ENCODE results near the gene PRTN3. TPM values are rescaled to one million over a fixed set of nuclear protein-coding genes. Genes with fewer than 3 reads are reported as not detected.

PRTN3 gene, protein sequence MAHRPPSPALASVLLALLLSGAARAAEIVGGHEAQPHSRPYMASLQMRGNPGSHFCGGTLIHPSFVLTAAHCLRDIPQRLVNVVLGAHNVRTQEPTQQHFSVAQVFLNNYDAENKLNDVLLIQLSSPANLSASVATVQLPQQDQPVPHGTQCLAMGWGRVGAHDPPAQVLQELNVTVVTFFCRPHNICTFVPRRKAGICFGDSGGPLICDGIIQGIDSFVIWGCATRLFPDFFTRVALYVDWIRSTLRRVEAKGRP
- not detected in 2 replicates for total RNA-seq

DNA sequence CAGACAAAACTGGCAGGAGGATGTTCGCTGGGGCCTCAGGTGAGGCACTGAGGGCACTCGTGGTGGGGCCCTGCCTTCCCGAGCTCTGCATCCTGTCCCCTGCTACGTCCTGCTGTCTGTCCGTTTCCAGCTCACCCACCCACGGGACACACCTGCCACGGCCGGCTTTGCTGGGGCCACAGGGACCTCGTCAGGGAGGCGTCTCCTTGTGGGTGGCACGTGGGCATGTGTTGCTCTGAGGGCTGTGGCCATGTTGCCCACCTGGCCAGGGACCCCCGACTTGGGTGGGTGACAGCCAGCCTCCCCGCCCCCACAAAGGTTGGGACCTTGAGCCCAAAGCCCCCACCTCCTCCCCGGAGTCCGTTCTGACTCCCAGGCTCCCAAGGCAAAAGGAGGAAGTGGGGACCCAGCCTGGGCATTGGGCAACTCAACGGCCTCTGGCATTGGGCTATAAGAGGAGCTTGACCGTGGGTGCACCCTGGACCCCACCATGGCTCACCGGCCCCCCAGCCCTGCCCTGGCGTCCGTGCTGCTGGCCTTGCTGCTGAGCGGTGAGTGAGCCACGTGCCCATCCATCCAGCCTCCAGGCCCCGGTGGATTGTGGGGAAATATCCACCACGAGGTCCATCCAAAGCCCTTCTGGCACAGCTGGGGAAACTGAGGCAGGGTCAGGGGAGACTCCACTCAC, at the start of gene PRTN3:
Gene PRTN3, plus strand, starts transcription at position 481 of the 688 bp plus-strand sequence. Its CDS starts 10 bp downstream, at position 491.

DNA sequence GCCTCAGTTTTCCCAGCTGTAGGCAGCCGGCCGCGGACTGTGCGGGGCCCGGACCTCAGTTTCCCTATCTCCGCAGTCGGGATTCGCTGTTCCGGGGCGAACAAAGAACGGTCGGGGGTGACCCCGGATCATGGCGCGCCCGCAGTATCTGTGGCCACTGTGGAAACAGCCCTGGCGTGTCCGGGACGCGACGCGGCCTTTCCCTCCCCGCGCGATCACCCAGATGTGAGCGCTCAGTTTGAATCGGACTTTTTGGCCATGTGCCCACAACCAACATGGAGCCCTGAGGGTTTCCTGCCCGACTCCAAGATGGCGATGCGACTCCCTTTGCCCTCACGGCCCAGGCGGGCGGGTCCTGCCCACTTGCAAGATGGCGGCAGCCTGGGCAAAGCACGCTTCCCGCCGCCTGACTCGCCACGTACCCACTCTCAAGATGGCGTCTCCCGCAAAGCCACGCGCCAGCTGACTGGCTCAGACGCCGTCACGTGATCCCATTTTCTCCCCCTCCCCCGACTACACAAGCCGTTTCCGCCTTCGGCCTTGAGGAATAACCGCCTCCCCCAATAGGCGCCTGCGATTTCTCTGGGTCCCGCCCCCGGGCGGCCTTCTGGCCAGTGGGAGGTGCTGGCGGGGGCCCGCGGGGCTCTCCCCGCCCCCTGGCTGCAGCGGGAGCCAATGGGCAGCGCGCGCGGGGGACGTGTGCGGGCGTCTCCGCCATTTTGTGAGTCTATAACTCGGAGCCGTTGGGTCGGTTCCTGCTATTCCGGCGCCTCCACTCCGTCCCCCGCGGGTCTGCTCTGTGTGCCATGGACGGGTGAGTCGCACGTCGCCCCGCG, 43.9 kb upstream of the PRTN3 start, which contains the start of gene PTBP1:
Gene PTBP1, plus strand, starts transcription at position 761 of the 836 bp plus-strand sequence. Its CDS starts 46 bp downstream, at position 807.

DNA sequence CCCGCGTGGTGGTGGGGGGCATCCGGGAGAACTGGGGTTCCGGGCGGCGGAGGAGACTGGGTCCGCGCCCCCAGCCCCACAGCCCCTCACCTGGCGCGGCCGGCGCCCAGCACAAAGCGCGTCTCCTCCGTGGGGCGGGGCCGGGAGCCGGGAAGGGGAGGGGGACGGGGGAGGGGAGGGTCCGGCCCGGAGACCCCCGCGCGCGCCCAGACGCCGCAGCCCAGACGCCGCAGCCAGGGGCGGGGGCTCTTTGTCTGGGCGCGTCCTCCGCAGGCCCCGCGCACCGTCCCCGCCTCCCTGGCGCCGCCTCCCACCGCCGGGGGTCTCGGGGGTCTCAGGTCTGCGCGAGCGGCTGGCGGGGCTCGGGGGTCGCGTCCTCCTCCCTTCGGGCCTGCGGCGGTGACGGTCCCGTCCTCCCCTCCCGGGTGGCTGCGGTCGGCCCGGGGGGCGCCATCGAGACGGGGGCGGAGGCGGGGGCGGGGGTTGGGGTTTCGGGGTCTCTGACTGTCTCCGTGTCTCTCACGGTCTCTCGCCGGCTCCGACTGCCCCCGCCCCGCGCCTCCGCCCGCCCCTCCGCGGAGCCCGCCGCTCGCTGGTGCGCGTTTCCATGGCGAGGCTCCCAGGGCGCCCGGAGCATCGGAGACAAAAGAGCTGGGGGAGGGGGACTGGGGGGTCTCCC, 18.8 kb upstream of the PRTN3 start, which contains the start of gene PLPPR3:
Gene PLPPR3, minus strand, starts transcription at position 131 of the 679 bp plus-strand sequence. CDS start 396 bp downstream, outside the sequence.

DNA sequence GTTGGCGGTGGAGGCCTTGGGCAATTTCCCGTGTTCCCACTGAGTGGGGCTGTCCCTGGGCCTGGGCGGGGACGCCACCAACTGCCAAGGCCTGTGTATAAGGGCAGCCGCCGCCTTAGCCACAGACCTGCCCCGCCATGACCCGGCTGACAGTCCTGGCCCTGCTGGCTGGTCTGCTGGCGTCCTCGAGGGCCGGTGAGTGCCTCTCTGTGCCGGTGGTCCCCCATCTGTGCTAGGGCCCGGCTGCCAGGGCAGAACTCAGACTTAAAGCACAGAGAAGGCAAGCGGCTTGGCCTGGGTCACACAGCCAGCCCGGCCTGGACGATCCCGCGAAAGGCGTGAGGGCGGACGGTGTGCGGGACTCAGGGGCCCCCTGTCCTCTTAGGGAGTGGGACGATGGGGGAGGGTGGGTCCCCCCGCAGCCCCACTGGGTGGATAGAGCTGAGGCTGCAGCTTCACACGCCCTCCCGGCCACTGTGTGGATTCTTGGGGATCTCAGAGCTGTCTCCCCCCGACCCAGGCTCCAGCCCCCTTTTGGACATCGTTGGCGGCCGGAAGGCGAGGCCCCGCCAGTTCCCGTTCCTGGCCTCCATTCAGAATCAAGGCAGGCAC, 13.0 kb upstream of the PRTN3 start, which contains the start of gene AZU1:
Gene AZU1, plus strand, starts transcription at position 128 of the 612 bp plus-strand sequence. Its CDS starts 10 bp downstream, at position 138.

DNA sequence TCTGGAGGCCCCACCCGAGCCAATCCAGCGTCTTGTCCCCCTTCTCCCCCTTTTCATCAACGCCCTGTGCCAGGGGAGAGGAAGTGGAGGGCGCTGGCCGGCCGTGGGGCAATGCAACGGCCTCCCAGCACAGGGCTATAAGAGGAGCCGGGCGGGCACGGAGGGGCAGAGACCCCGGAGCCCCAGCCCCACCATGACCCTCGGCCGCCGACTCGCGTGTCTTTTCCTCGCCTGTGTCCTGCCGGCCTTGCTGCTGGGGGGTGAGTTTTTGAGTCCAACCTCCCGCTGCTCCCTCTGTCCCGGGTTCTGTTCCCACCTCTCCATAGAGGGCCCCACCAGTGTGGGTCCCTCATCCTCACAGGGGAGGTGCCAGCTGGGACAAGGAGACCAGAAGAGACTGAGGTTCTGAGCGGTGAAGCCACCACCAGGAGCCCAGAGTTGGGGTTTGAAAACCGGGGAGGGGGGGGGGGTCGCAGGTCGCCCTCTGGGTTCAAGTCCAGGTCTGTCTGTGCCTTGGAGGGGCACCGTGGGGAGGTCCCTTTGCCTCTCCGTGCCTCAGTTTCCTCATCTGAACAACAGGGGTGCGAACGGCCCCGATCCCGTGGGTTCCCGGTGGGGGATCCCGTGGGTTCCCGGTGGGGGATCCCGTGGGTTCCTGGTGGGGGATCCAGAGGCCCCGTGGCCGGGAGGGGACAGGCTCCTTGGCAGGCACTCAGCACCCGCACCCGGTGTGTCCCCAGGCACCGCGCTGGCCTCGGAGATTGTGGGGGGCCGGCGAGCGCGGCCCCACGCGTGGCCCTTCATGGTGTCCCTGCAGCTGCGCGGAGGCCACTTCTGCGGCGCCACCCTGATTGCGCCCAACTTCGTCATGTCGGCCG, 11.6 kb downstream of the PRTN3 start, which contains the start of gene ELANE:
Gene ELANE, plus strand, starts transcription at position 168 of the 878 bp plus-strand sequence. Its CDS starts 26 bp downstream, at position 194.

DNA sequence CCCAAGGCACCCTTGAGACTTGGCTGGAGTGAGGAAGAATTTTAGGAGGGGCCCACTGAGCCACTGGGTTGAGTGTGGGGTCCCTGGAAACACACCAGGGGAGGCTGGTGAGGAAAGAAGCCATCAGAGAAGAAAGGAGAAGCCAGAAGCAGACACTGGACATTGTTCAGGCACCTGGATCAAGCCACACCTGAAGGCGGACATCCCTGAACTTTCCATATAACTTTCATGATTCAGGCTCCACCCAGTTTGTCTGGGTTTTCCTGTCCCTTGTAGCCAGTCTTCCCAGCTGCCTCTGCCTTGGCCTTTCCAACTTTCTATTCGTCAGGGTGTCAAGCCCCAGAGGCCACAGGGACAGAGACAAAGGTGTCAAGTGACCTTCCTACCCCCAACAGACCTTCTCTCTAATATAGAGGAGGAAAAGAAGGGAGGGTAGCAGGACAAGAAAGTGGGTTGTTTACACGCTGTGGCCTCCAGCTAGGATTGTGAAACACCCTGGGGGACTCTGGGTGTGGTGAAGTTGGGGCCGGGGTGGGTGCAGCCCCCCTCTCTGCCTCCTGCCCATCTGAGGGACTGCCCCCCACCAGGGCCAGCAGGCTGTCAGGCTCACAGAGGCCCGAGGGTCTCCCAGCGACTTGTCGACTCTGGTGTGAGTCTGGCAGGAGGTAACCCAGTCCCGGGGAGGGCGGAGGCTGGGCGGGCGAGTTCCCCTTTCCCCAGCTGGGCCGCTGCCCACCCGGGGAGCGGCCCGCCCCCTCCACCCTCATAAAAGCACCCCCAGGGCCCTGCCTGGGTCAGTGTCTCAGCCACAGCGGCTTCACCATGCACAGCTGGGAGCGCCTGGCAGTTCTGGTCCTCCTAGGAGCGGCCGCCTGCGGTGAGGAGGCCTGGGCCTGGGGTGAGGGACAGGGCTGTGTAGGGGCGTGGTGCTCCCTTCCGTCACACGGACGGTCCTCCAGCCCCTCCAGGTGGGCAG, 18.4 kb downstream of the PRTN3 start, which contains the start of gene CFD:
Gene CFD, plus strand, starts transcription at position 797 of the 976 bp plus-strand sequence. Its CDS starts 26 bp downstream, at position 823.

DNA sequence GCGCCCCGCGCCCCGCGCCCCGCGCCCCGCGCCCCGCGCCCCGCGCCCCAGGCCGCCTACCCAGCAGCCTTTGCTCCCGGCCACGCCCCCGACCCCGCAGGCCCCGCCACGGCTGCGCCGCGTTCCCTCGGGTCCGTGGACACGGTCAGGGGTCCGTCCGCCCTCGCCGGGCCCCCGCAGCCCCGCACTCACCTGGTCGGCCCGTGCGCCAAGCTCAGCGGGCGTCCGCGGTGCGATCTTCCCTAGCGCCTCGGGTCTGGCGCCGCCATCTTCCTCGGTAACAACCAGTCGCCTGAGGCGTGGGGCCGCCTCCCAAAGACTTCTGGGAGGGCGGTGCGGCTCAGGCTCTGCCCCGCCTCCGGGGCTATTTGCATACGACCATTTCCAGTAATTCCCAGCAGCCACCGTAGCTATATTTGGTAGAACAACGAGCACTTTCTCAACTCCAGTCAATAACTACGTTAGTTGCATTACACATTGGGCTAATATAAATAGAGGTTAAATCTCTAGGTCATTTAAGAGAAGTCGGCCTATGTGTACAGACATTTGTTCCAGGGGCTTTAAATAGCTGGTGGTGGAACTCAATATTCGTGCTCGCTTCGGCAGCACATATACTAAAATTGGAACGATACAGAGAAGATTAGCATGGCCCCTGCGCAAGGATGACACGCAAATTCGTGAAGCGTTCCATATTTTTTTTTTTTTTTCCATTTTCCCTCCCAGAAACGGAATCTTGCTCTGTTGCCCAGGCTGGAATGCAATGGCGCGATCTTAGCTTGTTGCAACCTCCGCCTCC, 52.3 kb downstream of the PRTN3 start, which contains the start of the genes MED16 and RNU6-9:
Gene MED16, minus strand, starts transcription at position 294 of the 796 bp plus-strand sequence. CDS start 2,056 bp downstream, outside the sequence.
Gene RNU6-9, plus strand, starts transcription at position 591 of the 796 bp plus-strand sequence.

Other genes starting within 250 kb of the PRTN3 start
- 15.2 and 19.7 TPM in 2 replicates for gene POLRMT, start 207.5 kb upstream of the PRTN3 start, total RNA-seq
- under 0.01 and 0.09 TPM in 2 replicates for gene FGF22, start 201.1 kb upstream of the PRTN3 start, total RNA-seq
- 15.1 and 15.2 TPM in 2 replicates for gene RNF126, start 177.8 kb upstream of the PRTN3 start, total RNA-seq
- gene FSTL3, start 164.6 kb upstream of the PRTN3 start, total RNA-seq: 43.2 and 92.6 TPM in 2 replicates
- not detected in 2 replicates for gene PRSS57, start 145.5 kb upstream of the PRTN3 start, total RNA-seq
- gene PALM, start 132.1 kb upstream of the PRTN3 start, total RNA-seq: 4.8 and 15.6 TPM in 2 replicates
- gene MISP, start 89.9 kb upstream of the PRTN3 start, total RNA-seq: 0.18 and 0.28 TPM in 2 replicates
- 65.2 and 67.6 TPM in 2 replicates for gene PTBP1, start 43.5 kb upstream of the PRTN3 start, total RNA-seq
- 0.57 and 1.1 TPM in 2 replicates for gene PLPPR3, start 19.0 kb upstream of the PRTN3 start, total RNA-seq
- gene AZU1, start 13.2 kb upstream of the PRTN3 start, total RNA-seq: 0.18 TPM in 1 of 2 replicates, not detected in the other
- gene ELANE, start 11.3 kb downstream of the PRTN3 start, total RNA-seq: 0.46 and 0.85 TPM in 2 replicates
- gene CFD, start 18.7 kb downstream of the PRTN3 start, total RNA-seq: 61.8 and 93.7 TPM in 2 replicates
- 16.4 and 21.4 TPM in 2 replicates for gene MED16, start 52.2 kb downstream of the PRTN3 start, total RNA-seq
- not detected in 2 replicates for gene RNU6-9, start 52.5 kb downstream of the PRTN3 start, total RNA-seq
- 18.1 and 18.3 TPM in 2 replicates for gene R3HDM4, start 72.2 kb downstream of the PRTN3 start, total RNA-seq
- under 0.01 TPM in 1 of 2 replicates, not detected in the other for gene KISS1R, start 76.3 kb downstream of the PRTN3 start, total RNA-seq
- gene ARID3A, start 85.0 kb downstream of the PRTN3 start, total RNA-seq: 16.9 and 22.2 TPM in 2 replicates
- gene WDR18, start 143.3 kb downstream of the PRTN3 start, total RNA-seq: 42.0 and 62.0 TPM in 2 replicates
- gene GRIN3B, start 159.4 kb downstream of the PRTN3 start, total RNA-seq: 0.14 and 0.65 TPM in 2 replicates
- 47.4 and 57.0 TPM in 2 replicates for gene TMEM259, start 180.1 kb downstream of the PRTN3 start, total RNA-seq
- not detected in 2 replicates for gene RNU6-2, start 180.5 kb downstream of the PRTN3 start, total RNA-seq
- gene CNN2, start 185.6 kb downstream of the PRTN3 start, total RNA-seq: 215 and 242 TPM in 2 replicates
- 3.4 and 3.8 TPM in 2 replicates for gene ABCA7, start 199.1 kb downstream of the PRTN3 start, total RNA-seq
- 0.85 and 1.6 TPM in 2 replicates for gene ARHGAP45, start 226.2 kb downstream of the PRTN3 start, total RNA-seq

Data from smooth muscle cell of bladder (primary cell).